ENCODE data around the gene PDE2A.

Gene PDE2A

GRCh38 chr11:72704028-72704782, 30.0 kb upstream of the PDE2A start:
- DNase-seq, result no peak

- no peak for DNase-seq
Observed at GRCh38 chr11:72703267-72704008, 29.2 kb upstream of the PDE2A start.

DNA sequence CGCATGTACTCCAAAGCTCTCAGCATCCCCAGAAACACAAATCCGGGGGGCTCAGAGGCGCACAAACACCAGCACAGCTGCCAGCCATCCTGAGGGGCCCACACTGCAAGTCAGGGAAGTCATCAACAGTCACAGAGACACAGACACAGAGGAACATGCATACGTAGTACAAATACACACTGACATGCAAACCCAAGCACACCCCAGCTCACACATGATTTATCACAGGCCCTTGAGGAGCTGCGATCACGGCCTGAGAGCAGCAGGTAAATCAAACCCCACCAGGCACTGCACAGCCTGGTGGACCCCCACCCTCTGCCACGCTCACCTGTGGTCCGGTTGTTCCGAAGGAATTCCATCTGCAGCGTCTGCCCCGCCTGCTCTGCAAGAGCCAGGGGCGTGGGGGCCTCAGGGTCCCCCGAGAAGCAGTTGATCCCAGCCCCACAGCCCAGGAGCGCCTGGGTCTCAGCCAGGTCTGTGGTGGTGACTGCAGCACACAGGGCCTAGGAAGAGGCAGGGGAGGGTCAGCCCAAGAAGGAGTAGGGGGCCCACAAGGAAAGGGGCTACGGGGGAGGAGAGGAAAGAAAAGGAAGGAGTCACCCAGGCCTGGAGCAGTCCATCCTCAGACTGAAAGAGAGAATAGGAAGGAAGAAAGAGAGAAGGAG, 28.5 kb upstream of the PDE2A start:
- DNase-seq, result no peak

DNA sequence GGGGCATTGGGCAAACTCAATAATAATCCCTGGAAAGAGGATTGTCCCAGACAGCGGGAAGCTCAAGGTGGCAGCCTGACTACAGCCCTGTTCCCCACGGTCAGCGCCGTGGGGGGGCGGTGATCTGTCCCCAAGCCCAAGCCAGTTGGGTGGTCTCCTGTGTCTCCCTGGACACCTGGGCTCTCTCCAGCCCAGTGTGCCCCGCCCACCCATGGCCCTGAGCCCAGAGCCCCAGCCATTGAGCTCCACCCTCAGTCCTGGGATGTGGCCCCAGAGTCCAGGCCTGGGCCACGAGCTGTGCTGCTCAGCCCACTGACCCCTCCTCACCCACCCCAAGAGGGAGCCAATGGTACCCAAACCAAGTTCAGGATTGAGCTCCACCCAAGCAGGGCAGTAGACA, 27.9 kb upstream of the PDE2A start:
- no peak for DNase-seq

DNA sequence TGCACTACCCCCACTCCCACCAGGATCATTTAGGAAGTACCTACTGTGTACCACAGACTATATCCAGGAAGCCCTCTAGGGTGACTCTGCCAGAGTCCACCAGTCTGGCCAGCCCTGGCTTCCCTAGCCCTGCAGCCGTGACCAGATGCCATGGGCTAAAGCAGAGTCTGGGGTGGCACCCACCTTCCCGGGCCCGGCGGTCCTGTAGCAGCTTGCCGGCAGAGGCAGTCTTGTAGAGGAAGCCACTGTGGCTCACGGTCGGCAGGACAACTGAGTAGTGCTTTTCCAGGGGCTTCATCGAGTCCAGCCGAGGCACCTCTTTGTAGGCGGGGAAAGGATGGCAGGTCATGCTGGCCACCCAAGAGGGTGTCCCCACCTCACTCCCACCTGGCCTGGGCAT, 27.2 kb upstream of the PDE2A start:
- no peak for DNase-seq

- DNase-seq, result no peak
Observed at GRCh38 chr11:72700146-72700545, 25.9 kb upstream of the PDE2A start.

DNA sequence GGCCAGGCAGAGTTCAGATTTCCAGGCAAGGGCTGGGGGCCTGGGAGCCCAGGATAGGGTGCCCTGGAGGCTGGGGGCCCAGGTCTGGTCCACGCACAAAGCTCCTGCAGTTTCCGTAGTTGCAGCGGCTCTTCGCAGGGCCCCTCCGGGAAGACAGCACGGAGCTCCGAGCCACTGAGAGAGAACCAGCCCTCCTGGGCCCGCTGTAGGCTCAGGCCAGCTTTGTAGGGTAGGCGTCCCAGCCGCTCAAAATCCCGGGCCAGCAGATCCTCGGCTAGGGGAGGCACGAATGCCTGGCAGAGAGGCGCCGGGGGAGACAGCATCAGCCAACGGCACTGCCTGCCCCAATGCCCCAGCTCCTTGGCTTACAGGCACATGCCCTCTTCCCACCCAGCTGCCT, 23.6 kb upstream of the PDE2A start:
- DNase-seq, result no peak

GRCh38 chr11:72696866-72697700, 22.9 kb upstream of the PDE2A start:
- DNase-seq, result no peak

DNA sequence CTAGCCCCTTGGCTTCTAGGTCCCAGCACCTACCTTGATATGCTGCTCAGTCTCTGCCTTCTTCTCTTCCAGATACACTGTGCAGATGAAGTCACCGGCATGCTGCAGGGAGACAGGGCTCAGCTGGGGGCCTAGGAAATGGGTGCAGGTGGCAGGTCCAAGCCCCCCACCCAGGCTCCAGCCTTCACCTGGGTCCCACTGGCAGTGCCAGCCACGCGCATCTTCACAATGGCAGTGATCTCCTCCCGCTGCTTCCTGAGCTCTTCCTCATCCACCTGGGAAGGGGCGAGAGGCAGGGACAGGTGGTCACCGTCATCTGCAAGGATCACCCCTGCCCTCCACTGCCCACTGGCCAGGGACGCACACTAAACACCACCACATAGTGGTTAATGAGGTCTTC, 21.1 kb upstream of the PDE2A start:
- DNase-seq, result no peak

- no peak for DNase-seq
Observed at GRCh38 chr11:72693271-72693968, 19.2 kb upstream of the PDE2A start.

DNA sequence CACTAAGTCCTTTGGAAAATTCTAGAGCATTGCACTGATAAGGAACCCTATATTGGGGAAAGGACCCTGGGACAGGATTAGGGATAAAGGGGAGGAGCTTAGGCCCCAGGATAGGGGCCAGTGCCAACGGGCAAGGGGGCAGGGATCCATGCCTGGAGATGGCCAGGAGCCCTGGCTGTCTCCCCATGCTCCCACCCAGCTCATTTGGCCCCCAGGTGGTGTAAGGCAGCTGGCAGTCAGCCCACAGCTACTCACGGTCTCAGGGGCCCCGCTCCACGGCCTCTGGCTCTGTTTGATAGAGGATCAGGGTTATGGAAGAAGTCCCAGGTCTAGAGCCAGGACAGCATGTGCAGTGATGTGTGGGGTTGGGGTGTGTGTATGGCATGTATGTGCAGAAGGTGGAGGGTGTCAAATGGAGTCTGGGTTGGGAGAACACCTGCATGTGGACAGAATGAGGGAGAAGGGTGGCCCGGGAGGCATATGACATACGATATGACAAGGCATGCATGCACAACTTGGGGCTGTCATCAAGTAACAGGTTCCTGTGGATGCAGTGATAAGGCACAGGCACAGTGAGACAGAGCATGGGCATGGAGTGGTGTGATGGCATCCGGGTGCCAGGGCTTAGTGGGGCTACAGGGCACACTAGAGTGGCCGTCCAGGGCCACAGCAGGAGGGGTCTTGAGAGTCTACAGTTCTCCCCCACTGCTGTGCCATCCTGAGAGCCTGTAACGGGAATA, 18.4 kb upstream of the PDE2A start:
- no peak for DNase-seq

GRCh38 chr11:72690166-72690565, 15.9 kb upstream of the PDE2A start:
- DNase-seq, result no peak

- no peak for DNase-seq
Observed at GRCh38 chr11:72688929-72689328, 14.7 kb upstream of the PDE2A start.

DNA sequence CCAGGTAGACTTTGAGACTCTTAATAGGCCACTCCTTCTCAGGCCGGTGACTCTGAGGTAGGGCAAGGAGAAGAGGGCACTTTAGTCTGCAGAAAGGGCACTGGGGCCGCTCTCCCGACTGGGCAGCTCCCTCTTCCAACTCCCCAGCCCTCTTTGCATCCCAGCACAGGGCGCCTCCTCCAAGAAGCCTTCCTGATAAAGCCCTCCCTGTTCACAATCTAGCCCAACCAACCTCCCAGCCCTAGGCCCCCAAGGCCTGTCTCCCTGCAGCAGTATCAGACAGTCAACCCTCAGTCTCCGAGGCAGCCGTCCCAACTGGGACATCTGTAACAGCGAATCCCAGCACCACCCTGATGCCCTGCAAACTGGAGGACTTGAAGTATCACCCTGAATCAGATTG, 14.3 kb upstream of the PDE2A start:
- DNase-seq, result no peak

GRCh38 chr11:72687326-72687725, 13.1 kb upstream of the PDE2A start:
- DNase-seq, result no peak

DNA sequence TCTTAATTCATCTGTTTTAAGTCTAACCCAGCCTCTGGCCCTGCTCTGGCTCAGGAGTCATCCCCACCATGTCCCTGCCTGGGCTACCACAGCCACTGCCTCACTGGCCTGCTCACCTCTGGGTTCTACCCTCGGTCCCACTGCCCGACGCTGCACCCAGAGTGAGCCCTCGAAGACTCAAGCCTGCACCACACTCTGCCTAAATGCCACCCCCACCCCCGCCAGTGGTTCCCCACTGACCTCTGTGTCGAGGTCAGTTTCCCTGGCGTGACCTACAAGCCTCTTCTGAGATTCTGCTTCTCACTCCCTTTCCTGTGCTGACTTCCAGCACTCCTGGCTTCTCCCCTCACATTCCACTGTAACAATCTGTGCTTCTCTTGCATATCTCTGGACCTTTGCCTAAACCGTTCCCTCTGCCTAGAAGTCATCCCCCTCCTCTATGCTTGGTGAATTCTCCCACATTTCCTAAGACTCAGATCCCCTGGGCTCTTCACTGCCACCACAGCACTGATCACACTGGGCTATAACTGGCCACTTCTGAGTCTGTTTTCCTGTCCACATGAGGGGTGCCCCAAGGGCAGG, 12.5 kb upstream of the PDE2A start:
- DNase-seq, result no peak

DNA sequence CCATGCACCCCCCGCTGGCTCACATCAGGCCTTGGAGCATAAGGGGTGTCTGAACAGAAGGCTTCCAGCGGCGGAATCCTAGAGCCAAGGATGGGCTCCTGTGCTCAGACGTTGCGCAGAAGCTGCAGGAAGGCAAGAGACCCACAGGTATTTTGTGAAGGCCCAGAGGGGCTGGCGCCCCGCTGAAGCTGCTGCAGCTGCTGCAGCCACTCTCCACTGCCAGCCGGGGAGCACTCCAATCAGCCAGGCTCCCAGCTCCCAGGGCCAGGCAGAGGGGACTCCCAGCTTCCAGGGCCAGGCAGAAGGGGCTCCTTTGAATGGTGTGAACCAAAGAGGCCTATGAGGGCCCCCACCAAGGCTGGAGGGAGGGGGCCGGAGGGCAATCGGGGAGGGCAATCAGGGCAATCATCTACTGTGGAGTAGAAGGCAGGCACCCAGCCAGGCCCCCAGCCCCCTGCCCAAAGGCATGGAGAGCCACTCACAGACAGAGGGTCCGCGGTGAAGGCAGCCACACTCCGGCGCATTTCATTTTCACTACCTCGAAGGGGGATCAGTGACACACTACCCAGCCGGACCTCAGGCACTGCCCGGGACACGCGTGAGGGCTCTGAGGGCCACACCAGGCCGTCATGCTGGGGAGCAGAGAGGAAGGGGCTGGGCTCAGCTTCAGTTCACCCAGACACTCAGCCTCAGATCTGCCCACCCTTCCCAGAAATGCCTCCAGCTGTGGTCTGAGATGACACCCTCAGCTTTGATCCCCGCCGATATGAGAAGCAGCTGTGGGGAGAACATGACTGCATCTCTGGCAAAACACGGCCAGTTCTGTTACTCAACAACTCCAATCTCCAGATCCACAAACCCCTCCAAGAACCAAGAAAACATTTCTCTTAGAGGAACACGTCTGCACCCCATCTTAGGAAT, 11.6 kb upstream of the PDE2A start:
- DNase-seq, result no peak

GRCh38 chr11:72684236-72684912, 10.2 kb upstream of the PDE2A start:
- DNase-seq, result peak; percentile 61

DNA sequence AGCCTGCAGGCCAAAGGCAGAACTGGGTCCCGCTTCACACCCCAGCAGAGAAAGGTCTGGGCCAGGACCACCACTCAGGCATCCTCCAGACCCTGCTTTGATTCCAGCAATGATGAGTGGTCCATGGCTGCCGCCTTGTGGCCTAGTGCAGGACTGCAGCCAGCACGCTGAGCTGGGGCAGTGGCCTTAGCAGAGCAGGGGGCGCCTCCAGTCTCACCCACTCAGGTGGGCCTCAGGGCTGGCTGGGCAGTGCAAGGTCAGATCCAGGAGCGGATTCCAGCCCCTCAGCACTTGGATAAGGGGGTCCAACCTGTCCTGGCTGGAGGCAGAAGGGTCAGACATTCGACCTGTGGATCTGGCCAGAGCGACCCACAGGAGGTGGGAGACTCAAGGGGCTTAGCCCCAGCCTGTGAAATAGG, 9.6 kb upstream of the PDE2A start:
- DNase-seq, result peak; percentile 57

- DNase-seq, result no peak
Observed at GRCh38 chr11:72682858-72683243, 8.6 kb upstream of the PDE2A start.

Data from RPMI8226 (cell line).